GM19463 (cell line): ENCODE data around the gene CHAD.
"Not testable (repeated sequence)": the region's sequence is repeated elsewhere in the genome, so short reads cannot be mapped to it uniquely, and the experiment has no call there.

ENCODE experiments used
- ATAC-seq: cut with Tn5 transposase; IDR thresholded peaks from one replicate; pipeline ENCODE4 v1.9.1; 2021; ENCODE audit warnings: mild to moderate bottlenecking, moderate library complexity; ENCODE audit not compliant: unreplicated experiment

Gene CHAD

DNA sequence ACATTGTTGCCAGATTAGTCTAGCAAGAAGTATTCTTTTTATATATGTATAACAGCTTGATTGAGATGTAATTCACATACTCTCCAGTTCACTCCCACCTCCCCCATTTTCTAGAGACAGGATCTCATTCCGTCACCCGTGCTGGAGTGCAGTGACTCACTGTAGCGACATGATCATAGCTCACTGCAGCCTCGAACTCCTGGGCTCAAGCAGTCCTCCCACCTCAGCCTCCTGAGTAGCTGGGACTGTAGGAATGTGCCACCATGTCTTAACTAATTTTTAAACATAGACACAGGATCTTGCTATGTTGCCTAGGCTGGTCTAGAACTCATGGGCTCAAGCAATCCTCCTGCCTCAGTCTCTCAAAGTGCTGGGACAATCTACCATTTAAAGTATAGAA lies 6.7 kb upstream of the CHAD start:
- ATAC-seq = no peak

DNA sequence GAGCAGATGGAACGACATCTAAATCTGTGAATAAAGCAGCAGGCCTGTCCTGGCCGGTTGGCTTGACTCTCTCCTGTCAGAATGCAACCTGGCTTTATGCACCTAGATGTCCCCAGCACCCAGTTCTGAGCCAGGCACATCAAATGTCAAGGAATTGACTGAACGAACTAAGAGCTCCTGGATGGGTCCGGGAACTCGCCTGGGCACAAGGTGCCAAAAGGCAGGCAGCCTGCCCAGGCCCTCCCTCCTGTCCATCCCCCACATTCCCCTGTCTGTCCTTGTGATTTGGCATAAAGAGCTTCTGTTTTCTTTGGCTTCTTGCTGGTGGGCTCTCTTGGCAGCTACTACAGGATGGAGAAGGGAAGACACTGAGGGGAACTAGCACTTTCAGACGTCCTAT lies 5.8 kb upstream of the CHAD start:
- no peak for ATAC-seq

DNA sequence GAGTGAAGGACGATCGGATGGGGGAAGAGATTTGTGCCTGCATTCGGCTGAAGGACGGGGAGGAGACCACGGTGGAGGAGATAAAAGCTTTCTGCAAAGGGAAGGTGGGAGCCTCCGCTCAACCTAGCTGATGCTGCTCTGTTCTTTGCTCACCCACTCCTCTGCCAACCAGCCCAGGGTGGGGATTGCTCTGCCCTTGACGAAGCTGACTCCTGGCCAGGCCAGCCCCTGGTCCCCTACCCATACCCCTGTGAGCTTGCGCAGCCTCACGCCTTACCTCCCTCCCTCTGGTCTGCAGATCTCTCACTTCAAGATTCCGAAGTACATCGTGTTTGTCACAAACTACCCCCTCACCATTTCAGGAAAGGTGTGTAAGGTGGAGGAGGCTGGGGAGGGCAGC lies 5.2 kb upstream of the CHAD start:
- ATAC-seq = no peak

DNA sequence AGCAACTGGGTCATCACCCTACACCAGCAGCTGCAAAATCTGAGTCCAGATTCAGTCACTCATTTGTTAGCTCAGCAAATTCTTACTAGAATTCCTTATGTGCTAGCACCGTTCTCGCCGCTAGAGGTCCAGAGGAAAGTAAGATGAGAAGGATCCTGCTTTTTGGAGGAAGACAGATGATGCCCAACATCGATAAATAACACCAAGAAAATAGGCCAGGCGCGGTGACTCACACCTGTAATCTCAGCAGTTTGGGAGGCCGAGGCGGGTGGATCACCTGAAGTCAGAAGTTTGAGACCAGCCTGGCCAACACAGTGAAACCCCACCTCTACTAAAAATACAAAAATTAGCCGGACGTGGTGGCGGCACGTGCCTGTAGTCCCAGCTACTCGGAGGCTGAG lies 4.1 kb upstream of the CHAD start:
- ATAC-seq = not testable (repeated sequence)

DNA sequence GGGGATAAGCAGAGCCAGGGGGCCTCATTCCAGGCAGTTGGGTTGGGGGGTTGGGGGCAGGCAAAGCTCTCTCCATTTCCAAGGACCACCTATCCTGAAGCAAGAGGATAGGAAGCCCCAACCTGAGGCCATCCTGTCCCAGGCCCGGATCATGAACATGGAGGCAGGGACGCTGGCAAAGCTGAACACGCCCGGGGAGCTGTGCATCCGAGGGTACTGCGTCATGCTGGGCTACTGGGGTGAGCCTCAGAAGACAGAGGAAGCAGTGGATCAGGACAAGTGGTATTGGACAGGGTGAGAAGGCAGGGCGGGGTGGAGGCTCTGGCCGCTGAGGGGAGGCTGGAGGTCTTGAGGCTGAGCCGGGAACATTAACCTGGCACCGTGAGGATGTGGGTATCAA lies 3.6 kb upstream of the CHAD start:
- no peak for ATAC-seq

DNA sequence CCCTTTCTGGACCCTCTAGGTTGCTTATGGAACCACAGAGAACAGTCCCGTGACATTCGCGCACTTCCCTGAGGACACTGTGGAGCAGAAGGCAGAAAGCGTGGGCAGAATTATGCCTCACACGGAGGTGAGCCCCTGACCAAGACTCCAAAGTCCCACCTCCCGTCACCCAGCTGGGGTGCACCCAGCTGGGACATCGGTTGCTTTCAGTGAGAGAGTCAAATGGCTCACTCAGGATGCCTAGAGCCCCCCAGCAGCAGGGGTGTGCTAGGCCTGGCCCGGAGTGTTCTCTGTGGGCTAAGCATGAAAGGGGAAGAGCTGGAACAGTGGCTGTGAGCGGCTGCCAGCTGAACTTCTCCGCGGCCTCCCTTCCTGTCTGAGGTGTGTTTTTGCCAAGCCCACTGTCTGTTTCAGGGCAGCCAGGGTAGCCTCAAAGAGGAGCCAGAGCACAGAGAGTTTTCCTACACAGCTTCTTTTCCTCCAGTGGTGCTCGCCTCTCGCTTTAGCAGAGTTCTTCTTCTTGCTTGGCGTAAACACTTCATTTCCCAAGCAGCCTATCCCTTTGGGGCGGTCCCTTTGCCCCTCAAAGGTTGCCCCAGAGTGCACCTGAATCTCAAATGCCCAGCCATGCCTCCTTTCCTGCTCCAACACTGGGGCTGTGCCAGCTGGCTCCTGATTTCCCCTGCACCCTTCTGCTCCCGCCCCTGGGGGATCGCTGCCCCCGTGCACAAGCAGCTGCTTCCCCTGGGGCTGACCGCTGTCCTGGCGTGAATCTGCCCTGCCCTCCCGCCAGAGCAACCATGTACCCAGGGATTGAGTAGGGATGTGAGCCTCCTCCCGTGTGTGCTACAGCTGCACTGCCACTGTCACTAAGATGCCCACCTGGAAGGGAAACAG lies 2.6 kb upstream of the CHAD start:
- no peak for ATAC-seq

DNA sequence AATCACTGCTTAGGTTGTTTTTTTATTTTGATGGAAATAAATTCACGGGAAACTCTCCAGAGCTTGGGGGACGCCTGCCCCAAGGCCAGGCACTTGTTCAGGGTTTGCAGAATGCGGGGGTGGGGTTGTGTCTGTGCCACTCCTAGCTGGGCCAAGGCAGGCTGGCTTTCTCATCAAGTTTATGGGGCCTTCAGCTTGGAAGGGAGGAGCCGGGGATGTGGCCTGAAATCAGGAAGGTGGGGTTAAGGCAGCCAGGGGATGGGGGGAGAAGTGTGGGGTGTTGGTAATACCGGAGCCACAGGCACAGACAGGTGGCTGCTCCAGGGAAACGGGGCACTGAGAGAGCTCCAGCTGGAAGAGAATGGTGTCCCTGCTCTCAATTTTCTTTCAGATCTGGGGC lies 1.7 kb upstream of the CHAD start:
- no peak for ATAC-seq

DNA sequence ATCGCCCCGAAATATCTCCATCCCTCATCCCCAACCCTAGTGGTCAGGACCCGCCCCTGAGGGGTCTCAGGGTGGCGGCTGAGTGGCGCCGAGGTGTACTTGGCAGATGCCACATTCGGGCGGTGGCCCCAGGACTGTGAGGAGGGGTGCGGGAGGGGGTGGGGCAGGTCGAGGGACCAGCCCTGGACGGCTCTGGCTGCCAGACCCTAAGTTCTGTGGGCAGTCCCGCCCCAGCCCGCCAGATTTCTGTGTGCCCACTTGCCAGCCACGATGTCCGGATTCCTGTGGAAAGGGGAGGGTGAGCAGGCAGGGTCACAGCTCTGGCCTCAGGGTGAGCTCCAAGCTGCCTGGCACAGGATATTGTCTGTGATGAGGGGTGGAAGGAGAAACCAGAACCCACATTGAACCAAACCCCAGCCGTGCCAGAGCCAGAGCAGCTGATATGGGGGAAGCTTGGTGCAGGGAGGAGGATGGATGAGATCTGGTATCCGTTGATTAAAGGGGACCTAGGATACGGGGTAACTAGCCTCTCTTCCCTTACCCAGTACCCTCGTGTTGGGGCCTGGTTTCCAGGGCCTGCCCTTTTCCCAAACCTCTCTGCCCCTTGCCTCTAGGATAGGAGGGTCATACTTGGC lies 1.1 kb upstream of the CHAD start:
- no peak for ATAC-seq

DNA sequence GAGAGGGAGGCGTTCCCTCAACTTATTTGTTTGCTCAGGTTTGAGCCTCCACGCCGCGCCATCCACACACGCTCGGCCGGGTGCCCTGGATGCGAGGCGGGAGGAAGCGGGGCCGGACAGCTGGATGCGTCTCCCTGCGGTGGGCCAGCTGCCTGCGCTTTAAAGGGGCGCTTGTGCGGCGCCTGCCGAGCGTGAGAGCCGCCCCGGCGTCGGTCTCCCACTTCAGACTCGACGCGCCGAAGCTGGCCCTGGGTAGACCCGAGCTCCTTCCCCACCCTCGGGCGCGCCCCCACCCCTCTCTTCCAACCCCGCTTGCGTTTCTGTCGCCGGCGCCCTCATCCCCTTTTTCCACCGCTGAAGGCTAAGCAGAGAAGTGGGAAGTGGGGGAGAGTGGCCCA lies 527 bp upstream of the CHAD start:
- no peak for ATAC-seq

DNA sequence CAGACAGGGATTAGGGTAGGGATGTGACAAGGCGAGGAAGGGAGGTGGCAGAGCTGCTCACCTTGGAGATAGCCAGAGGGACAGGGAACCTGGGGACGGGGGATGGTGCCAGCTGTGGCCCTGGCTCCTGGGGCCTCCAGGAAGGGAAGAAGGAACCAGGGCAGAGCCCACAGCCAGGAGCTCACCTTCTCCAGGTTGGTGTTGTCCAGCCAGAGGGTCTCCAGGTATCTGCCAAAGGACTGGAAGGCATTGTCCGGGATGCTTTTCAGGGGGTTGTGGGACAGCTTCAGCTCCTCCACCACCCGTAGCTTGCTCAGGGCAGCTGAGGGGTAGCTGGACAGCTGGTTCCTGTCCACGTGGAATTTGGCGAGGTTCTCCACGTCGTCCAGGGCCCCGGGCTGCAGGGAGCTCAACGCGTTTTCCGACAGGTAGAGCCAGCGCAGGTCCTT lies 801 bp downstream of the CHAD start:
- no peak for ATAC-seq

DNA sequence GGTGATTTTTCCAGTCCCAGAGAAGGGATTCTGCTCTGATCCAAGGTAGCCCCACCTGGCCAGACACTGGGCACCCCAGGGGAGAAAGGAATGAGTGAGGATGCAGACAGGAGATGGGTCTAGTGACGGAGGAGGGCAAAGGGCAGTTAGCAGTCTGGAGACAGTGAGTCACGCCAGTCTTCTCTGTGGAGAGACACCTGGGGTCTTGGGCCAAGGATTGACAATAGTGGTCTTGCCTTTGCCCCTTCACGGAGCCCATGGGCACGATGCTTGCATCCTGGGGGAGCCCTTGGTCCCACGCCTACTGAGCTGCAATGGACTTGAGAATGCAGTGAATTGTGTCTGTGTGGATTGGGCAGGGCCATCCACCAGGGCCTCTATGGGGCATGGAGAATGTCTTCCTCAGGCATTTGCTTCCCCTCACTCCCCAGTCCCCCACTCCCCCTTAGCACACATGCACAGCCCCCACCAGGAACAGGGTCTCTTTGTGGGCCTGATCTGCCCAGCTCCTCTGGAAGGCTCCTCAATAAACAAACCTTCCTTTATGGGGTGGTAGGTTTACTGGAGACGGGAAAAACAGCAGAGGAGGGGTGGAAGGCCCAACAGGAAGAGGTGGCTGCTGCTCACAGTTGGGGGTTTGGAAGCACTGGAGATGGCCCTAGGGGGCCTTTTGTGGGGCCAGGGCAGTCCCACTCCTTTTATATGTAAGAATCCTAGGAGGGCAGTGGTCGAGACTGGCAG lies 1.4 kb downstream of the CHAD start:
- no peak for ATAC-seq

DNA sequence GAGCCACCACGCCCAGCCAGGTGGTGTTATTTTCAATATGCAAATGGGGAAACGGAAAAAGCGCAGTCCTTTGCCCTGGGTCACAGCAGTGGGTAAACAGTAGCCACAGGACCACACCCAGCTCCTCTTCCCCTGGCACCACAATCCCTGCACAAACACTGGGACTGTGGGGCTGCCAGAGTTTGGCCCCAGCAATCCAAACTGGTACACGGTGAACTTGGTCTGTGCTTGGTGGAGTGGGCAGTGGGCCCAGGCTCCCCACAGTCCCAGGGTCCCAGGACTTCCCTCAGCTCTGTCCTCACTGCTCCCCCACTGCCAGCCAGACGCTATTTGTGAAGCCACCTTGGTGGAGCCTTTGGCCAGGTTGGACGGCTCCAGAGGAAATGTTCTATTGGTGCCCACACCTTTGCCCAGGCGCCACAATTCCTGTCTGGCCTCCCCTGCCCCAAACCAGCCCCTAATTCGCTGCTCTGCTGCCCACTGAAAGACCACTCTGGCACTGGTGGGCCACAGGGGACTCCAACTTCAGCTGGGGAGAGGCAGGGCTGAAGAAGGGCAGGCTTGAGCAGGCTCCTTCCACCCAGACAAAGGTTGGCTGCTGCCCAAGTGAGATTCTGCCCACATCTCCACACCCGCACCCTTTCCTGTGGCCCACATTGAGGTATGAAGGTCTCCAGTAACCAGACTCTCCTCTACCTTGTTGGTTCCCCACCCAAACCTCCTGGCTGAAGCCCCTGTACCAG lies 2.1 kb downstream of the CHAD start:
- no peak for ATAC-seq

DNA sequence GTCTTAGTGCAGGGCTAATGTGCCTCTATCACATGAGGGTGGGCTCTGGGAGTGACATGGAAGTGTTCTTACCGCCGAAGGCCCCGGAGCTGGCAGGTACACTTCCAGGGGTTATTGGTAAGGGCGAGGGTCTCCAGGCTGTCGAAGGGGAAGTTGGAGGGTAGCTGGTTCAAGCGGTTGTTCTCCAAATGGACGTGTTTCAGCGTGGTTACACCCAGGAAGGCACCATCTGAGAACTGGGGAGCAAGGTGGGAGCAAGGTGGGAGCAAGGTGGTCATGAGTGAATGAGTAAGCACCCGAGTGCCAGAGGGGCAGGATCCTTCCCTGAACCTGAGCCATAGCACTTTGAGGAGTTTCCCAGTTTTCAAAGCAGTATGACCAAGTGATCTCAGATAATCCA lies 3.0 kb downstream of the CHAD start:
- ATAC-seq = no peak

DNA sequence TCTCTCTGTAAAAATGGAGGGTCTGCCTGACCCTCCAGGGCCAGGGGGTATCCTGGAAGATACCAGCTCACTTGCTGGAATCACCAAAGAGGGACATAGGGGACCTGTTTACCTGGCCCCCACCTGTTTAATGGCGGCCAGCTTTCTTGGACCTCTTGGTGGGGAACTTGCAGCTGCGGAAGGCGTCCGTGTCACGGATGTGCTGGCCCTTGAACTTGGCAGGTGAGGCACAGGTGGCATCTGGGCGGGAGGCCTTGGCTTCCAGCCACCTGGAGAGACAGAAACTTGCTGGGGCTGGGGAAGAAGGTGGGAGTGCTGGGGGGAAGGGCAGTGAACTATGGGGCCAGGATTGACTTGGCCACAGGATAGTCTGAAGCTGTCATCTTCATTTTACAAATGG lies 3.5 kb downstream of the CHAD start:
- no peak for ATAC-seq

DNA sequence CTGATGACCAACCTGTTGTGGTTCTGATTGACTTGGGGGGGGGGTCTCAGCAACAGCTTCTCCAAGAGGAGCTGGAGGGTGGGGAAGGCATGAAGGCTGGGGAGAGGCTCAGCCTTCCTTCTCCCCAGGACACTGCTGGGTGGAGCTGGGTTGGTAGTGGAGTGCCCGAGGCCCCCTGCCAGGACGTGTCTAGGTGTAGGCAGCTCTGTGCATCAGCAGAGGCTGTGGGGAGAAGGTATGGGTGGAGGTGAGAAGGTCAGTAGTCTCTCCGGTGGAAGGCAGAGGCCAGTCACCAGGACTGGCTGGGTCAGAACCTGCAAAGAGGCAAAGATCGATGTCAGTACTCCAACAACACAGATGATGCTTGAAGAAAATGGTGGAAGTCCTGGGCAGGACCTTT lies 3.9 kb downstream of the CHAD start:
- ATAC-seq = no peak

DNA sequence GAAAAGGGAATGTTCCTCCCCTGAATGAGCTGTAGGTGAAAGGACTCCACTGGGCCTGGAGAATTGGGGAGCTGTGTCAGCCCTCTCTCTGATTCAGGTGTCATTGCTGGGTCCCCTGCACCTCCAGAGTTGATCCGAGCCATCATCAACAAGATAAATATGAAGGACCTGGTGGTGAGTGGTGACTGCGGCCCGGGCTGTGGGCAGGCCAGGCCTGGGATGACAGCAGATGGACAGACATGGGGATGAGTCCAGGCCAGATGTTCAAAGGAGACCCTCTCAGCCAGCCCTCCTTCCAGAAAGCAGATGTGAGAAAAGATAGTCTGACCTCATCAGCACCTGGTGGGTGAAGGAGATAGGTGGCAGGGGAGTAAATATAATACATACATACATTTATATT lies 4.6 kb downstream of the CHAD start:
- ATAC-seq = no peak

DNA sequence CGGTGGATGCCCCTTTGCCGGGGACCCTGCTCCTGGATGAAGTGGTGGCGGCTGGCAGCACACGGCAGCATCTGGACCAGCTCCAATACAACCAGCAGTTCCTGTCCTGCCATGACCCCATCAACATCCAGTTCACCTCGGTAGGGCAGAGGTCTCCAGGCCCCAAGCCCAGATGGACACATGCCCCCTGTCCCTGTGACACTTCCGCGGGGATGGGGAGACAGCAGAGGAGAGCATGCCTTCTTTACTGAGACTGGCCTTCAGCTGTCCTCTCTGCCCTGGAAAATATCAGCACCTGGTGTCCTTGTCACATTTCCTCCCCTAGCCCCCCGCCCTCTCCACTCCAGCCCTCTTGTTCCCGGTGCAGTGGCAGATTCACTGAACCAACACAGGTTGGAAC lies 6.2 kb downstream of the CHAD start:
- no peak for ATAC-seq

DNA sequence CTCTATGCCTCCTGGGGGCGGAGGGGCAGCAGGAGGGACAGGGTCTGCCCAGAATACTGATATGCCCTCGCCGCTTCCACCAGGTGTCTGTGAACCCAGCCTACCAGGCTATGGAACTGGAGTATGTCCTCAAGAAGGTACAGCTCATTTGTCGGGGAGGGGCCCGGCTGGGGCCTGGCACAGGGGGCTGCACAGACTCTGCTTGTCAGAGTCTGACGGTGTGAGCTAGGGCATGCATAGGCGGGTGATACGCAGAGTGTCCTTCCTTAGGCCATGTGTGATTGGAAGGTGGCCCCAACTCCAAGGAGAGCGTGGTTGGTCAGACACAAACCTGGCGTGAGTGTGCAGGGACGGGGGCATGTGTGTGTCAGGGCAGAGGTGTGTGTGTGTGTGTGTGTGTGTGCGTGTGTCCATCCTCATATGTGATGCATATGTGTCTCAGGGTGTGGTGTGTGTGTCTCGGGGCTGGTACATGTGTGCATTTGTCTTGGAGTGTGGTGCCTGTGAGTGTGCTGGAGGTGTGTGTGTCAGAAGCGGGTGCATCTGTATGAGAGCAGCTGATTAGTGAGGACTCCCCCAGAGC lies 7.0 kb downstream of the CHAD start:
- no peak for ATAC-seq

DNA sequence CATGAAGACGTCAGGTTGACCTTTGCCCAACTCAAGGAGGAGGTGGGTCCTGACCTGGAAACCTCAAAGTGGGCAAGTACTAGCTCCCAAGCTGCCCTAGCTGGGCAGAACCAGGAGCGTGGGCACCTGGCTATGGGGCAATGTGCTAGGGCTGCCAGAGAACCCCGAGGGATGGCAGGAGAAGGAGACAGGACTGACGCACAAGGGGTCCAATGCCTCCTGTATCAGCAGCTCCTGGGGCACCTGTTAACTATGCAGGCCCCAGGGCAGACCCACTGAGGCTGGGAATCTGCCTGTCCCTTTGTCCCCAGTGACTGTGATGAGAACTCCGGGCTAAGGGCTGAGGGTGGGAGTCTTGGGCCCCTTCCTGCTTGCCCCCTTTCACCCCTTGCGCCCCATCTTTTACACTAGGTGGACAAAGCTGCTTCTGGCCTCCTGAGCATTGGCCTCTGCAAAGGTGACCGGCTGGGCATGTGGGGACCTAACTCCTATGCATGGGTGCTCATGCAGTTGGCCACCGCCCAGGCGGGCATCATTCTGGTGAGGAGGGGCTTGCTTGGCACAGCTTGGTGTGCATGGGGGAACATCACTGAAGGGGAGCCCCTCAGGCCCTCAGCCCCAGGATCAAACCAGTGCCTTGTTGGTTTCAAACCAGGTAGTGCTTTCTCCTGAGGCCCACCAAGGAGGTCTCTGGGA lies 7.7 kb downstream of the CHAD start:
- ATAC-seq = no peak

DNA sequence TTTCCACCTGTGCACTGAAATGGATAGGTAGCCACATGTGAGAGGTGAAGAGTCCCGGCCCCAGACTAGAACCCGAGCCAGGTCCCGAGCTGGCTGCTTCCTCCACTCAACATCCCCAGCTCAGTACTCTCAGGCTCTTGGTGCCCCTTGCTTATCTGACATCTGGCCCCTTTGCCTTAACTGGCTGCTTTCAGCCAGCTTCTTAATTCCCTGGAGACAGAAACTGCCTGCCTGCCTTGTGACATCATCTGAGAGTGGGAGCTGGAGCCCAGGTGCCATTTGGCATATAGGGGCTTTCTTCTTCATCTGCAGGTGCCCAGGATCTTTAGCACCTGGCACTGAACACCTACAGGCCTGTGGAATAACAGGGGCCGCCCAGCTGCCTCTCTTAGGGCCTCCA lies 8.9 kb downstream of the CHAD start:
- no peak for ATAC-seq
